H9 (cell line): ENCODE measurements around the gene GRK3. TPM values are rescaled to one million over a fixed set of nuclear protein-coding genes. Genes with fewer than 3 reads are reported as not detected.

Source experiments
- DNase-seq: peaks from one replicate; pipeline ENCODE4 v3.0.0-alpha.2; 2017
- H2AFZ ChIP-seq: one replicate; pipeline ENCODE4 v1.6.1; 2013; ENCODE audit warnings: mild to moderate bottlenecking, low read length, control low read depth, moderate library complexity
- H2AK5ac ChIP-seq: 2 replicates; pipeline ENCODE4 v1.6.1; 2013; ENCODE audit warnings: low read length, control low read depth, mixed read lengths; ENCODE audit not compliant: insufficient read length
- H2BK120ac ChIP-seq: one replicate; pipeline ENCODE4 v1.6.1; 2013; ENCODE audit warnings: low read depth, mild to moderate bottlenecking, low read length, control low read depth, inconsistent platforms; ENCODE audit not compliant: poor library complexity, severe bottlenecking
- H2BK12ac ChIP-seq: 2 replicates; pipeline ENCODE4 v1.6.1; 2013; ENCODE audit warnings: low read length, control low read depth, mixed read lengths, low read depth; ENCODE audit not compliant: insufficient read length
- H2BK15ac ChIP-seq: 2 replicates; pipeline ENCODE4 v1.6.1; 2013; ENCODE audit warnings: low read depth, low read length, control low read depth
- H2BK20ac ChIP-seq: one replicate; pipeline ENCODE4 v1.6.1; 2013; ENCODE audit warnings: low read depth, mild to moderate bottlenecking, low read length, control low read depth, inconsistent platforms; ENCODE audit not compliant: poor library complexity, severe bottlenecking
- H2BK5ac ChIP-seq: 2 replicates; pipeline ENCODE4 v1.6.1; 2013; ENCODE audit warnings: low read length, control low read depth, mixed read lengths; ENCODE audit not compliant: insufficient read length
- H3K14ac ChIP-seq: 2 replicates; pipeline ENCODE4 v1.6.1; 2013; ENCODE audit warnings: low read length, control low read depth; ENCODE audit not compliant: insufficient read depth
- H3K18ac ChIP-seq: 2 replicates; pipeline ENCODE4 v1.6.1; 2013; ENCODE audit warnings: low read depth, mild to moderate bottlenecking, mixed read lengths, low read length, control low read depth; ENCODE audit not compliant: insufficient read length
- H3K23ac ChIP-seq: 2 replicates; pipeline ENCODE4 v1.6.1; 2013; ENCODE audit warnings: low read length, control low read depth, mixed read lengths, low read depth; ENCODE audit not compliant: insufficient read length
- H3K23me2 ChIP-seq: 2 replicates; pipeline ENCODE4 v1.6.1; 2013; ENCODE audit warnings: low read depth, mild to moderate bottlenecking, mixed read lengths, low read length, control low read depth; ENCODE audit not compliant: insufficient read length, poor library complexity, severe bottlenecking
- H3K27ac ChIP-seq: 2 replicates; pipeline ENCODE4 v1.5.1; 2013; ENCODE audit warnings: low read length, control low read depth, mixed read lengths, low read depth; ENCODE audit not compliant: insufficient read length
- H3K27me3 ChIP-seq: 2 replicates; pipeline ENCODE4 v1.6.1; 2013; ENCODE audit warnings: low read length, control low read depth, inconsistent platforms; ENCODE audit not compliant: insufficient read depth
- H3K4ac ChIP-seq: 2 replicates; pipeline ENCODE4 v1.6.1; 2013; ENCODE audit warnings: low read depth, mild to moderate bottlenecking, control low read depth, inconsistent platforms, low read length, moderate library complexity
- H3K4me1 ChIP-seq: 2 replicates; pipeline ENCODE4 v1.6.1; 2013; ENCODE audit warnings: low read length, control low read depth, inconsistent platforms; ENCODE audit not compliant: insufficient read depth
- H3K4me2 ChIP-seq: 2 replicates; pipeline ENCODE4 v1.6.1; 2013; ENCODE audit warnings: low read length, control low read depth, mixed read lengths; ENCODE audit not compliant: insufficient read length, insufficient read depth
- H3K56ac ChIP-seq: 2 replicates; pipeline ENCODE4 v1.6.1; 2013; ENCODE audit warnings: low read depth, mild to moderate bottlenecking, mixed read lengths, low read length, control low read depth; ENCODE audit not compliant: insufficient read length
- H3K79me1 ChIP-seq: 2 replicates; pipeline ENCODE4 v1.6.1; 2013; ENCODE audit warnings: low read depth, mild to moderate bottlenecking, moderate library complexity, low read length, control low read depth, inconsistent platforms; ENCODE audit not compliant: insufficient read depth, poor library complexity, severe bottlenecking
- H3K79me2 ChIP-seq: 2 replicates; pipeline ENCODE4 v1.6.1; 2013; ENCODE audit warnings: low read length, control low read depth, inconsistent platforms; ENCODE audit not compliant: insufficient read depth
- H3K9ac ChIP-seq: 2 replicates; pipeline ENCODE4 v1.6.1; 2013; ENCODE audit warnings: low read length, control low read depth, mixed read lengths; ENCODE audit not compliant: insufficient read length; ENCODE audit errors: extremely low read depth
- H3K9me3 ChIP-seq: one replicate; pipeline ENCODE4 v1.6.1; 2013; ENCODE audit warnings: low read depth, low read length, inconsistent platforms; ENCODE audit not compliant: control insufficient read depth
- H3T11ph ChIP-seq: one replicate; pipeline ENCODE4 v1.6.1; 2013; ENCODE audit warnings: mild to moderate bottlenecking, low read length, control low read depth, inconsistent platforms
- H4K20me1 ChIP-seq: one replicate; pipeline ENCODE4 v1.6.1; 2013; ENCODE audit not compliant: control insufficient read depth, insufficient read length, insufficient read depth
- H4K5ac ChIP-seq: 2 replicates; pipeline ENCODE4 v1.6.1; 2013; ENCODE audit warnings: low read depth, mild to moderate bottlenecking, mixed read lengths, low read length, control low read depth; ENCODE audit not compliant: insufficient read length
- H4K8ac ChIP-seq: replicated peaks from 2 replicates; pipeline ENCODE4 v1.6.1; 2013; ENCODE audit warnings: low read length, control low read depth, mixed read lengths, low read depth; ENCODE audit not compliant: insufficient read length
- H4K91ac ChIP-seq: 2 replicates; pipeline ENCODE4 v1.6.1; 2013; ENCODE audit warnings: low read depth, mild to moderate bottlenecking, moderate library complexity, mixed read lengths, low read length, control low read depth; ENCODE audit not compliant: insufficient read length
- H3K27ac Mint-ChIP-seq, 3 experiments: 2 replicates in 2 of 3; 3 replicates in 1 of 3; pipeline ENCODE4 v1.8.0; 2020 to 2021; ENCODE audit warnings: mixed read lengths in 3 of 3, mild to moderate bottlenecking in 1 of 3, moderate library complexity in 1 of 3
- H3K27me3 Mint-ChIP-seq: 2 replicates; pipeline ENCODE4 v1.8.0; 2021; ENCODE audit warnings: low read depth, mild to moderate bottlenecking, moderate library complexity, mixed read lengths
- H3K36me3 Mint-ChIP-seq, 3 experiments: 2 replicates in 2 of 3; 3 replicates in 1 of 3; pipeline ENCODE4 v1.8.0; 2020 to 2021; ENCODE audit warnings: low read depth in 3 of 3, mixed read lengths in 3 of 3; ENCODE audit not compliant: insufficient read depth in 1 of 3
- H3K4me1 Mint-ChIP-seq, 2 experiments: 2 replicates each; pipeline ENCODE4 v1.8.0; 2020; ENCODE audit warnings: mixed read lengths in 2 of 2
- H3K4me3 Mint-ChIP-seq, 2 experiments: 2 replicates in 1 of 2; 3 replicates in 1 of 2; pipeline ENCODE4 v1.8.0; 2020 to 2021; ENCODE audit warnings: mild to moderate bottlenecking in 2 of 2, mixed read lengths in 2 of 2, moderate library complexity in 1 of 2
- H3K9me3 Mint-ChIP-seq, 2 experiments: 2 replicates in 1 of 2; 3 replicates in 1 of 2; pipeline ENCODE4 v1.8.0; 2020; ENCODE audit warnings: mild to moderate bottlenecking in 2 of 2, mixed read lengths in 2 of 2, moderate library complexity in 1 of 2
- WGBS: extraction: QIAGEN DNeasy Blood & Tissue Kit; methylation state at CpG from one replicate; pipeline ENCODE4 v1.1.7; 2013; ENCODE audit warnings: missing lambda C conversion rate, low lambda C conversion rate, mixed read lengths; ENCODE audit not compliant: insufficient read length; ENCODE audit errors: extremely low coverage; 5-methylcytosine and 5-hydroxymethylcytosine counted together
- total RNA-seq: library from RNA; stranded (reverse); gene quantifications from 2 replicates; pipeline ENCODE4 v1.2.1, GENCODE V29; 2021
- TF ChIP-seq, protein P1 (sequence below): fragments of 200-600 bp; sonication (generic); conservative IDR thresholded peaks from 3 replicates; pipeline ENCODE4 v1.8.0; 2021; ENCODE audit warnings: antibody characterized with exemption, mild to moderate bottlenecking

The GRK3 gene
- total RNA-seq, 1 experiment from 2014 or later: 23.9 TPM

DNA sequence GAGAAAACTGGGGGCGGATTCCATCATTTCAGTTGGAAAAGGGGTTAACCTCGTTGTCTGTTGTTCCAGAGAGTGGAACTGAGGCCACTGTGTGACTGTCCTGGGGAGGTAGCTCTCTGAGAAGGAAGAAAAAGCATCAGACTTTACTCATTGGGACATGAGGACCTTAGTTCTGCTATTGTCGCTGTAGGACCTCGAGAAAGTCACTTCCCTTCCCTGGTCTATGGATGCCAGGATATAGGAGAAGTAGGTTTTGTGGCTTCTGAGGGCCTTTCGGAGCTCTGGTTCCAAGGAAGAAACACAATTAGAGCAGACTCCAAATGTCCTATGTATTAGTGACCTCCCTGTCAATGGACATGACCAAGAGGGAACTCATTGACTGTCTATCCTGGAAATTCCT is 183.7 kb downstream of the GRK3 start:
- Histone ChIP-seq H2BK120ac (no peak overlapping the region), H3K14ac (no peak overlapping the region), H2BK5ac (no peak overlapping the region), H2AFZ (no peak overlapping the region), H4K20me1 (no peaks in the 10 kb centered on the region), H3K9ac (no peak overlapping the region), H3K4me2 (no peak overlapping the region), H3T11ph (no peak overlapping the region), H3K18ac (no peak overlapping the region), H3K79me1 (no peaks in the 10 kb centered on the region), H3K4me1 (no peaks in the 10 kb centered on the region), H3K4ac (no peak overlapping the region), H2BK15ac (no peak overlapping the region), H4K91ac (no peak overlapping the region), H2BK12ac (no peak overlapping the region), H2BK20ac (no peak overlapping the region), H2AK5ac (no peak overlapping the region), H3K27me3 (no peaks in the 10 kb centered on the region), H3K23ac (no peak overlapping the region), H4K8ac (no peak overlapping the region), H3K79me2 (no peaks in the 10 kb centered on the region), H3K56ac (no peak overlapping the region), H4K5ac (no peak overlapping the region), H3K23me2 (no peaks in the 10 kb centered on the region), H3K9me3 (no peaks in the 10 kb centered on the region), H3K27ac (no peak overlapping the region)
- Mint-ChIP-seq H3K4me3 (no peak overlapping the region), H3K9me3 (no peaks in the 10 kb centered on the region), H3K36me3 (no peaks in the 10 kb centered on the region), H3K27ac (no peak overlapping the region), H3K4me1 (no peaks in the 10 kb centered on the region), H3K27me3 (peaks cover 25% of the 10 kb centered on the region)
- DNase-seq: no peak
- no CpG with 5 or more reads among the region's 5 CpGs for WGBS
- TF ChIP-seq, protein P1, sequence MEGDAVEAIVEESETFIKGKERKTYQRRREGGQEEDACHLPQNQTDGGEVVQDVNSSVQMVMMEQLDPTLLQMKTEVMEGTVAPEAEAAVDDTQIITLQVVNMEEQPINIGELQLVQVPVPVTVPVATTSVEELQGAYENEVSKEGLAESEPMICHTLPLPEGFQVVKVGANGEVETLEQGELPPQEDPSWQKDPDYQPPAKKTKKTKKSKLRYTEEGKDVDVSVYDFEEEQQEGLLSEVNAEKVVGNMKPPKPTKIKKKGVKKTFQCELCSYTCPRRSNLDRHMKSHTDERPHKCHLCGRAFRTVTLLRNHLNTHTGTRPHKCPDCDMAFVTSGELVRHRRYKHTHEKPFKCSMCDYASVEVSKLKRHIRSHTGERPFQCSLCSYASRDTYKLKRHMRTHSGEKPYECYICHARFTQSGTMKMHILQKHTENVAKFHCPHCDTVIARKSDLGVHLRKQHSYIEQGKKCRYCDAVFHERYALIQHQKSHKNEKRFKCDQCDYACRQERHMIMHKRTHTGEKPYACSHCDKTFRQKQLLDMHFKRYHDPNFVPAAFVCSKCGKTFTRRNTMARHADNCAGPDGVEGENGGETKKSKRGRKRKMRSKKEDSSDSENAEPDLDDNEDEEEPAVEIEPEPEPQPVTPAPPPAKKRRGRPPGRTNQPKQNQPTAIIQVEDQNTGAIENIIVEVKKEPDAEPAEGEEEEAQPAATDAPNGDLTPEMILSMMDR: no peak
